Measurements from ENCODE around the gene ABCC6.
"Not testable (repeated sequence)": the region's sequence is repeated elsewhere in the genome, so short reads cannot be mapped to it uniquely, and the experiment has no call there.

DNA sequence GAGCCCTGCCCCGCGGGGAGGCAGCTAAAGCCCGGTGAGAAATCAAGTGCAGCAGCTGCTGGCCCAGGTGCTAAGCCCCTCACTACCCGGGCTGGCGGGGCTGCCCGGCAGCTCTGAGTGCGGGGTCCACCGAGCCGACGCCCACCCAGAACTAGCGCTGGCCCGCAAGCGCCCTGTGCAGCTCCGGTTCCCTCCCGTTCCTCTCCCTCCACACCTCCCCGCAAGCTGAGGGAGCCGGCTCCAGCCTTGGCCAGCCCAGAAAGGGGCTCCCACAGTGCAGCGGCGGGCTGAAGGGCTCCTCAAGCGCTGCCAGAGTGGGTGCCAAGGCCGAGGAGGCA, 118.5 kb downstream of the ABCC6 start:
- TF ChIP-seq EZH2 (IDR thresholded peaks at IDR 0.05; ENCODE audit: borderline replicate concordance, low read depth, low read length, poor library complexity, severe bottlenecking) = not testable (repeated sequence)
- TF ChIP-seq, protein P1, sequence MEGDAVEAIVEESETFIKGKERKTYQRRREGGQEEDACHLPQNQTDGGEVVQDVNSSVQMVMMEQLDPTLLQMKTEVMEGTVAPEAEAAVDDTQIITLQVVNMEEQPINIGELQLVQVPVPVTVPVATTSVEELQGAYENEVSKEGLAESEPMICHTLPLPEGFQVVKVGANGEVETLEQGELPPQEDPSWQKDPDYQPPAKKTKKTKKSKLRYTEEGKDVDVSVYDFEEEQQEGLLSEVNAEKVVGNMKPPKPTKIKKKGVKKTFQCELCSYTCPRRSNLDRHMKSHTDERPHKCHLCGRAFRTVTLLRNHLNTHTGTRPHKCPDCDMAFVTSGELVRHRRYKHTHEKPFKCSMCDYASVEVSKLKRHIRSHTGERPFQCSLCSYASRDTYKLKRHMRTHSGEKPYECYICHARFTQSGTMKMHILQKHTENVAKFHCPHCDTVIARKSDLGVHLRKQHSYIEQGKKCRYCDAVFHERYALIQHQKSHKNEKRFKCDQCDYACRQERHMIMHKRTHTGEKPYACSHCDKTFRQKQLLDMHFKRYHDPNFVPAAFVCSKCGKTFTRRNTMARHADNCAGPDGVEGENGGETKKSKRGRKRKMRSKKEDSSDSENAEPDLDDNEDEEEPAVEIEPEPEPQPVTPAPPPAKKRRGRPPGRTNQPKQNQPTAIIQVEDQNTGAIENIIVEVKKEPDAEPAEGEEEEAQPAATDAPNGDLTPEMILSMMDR (conservative IDR thresholded peaks at IDR 0.05; ENCODE audit: low read depth, low read length) = not testable (repeated sequence)
